Testis (tissue), 2 donors: ENCODE data around the gene PKNOX2.

Experiments
- CTCF ChIP-seq, 3 experiments: fragments of 450-650 bp in 2 of 3; fragments of 200-600 bp in 1 of 3; sonication (generic) in 1 of 3; IDR thresholded peaks; one replicate each; pipeline ENCODE4 v1.5.1; 2016 to 2019; ENCODE audit warnings: antibody characterized with exemption in 3 of 3, mild to moderate bottlenecking in 2 of 3, moderate library complexity in 1 of 3
- POLR2A ChIP-seq: fragments of 450-650 bp; IDR thresholded peaks from one replicate; pipeline ENCODE4 v1.6.1; 2017; ENCODE audit warnings: antibody characterized with exemption, mild to moderate bottlenecking, moderate library complexity

GRCh38 chr11:125300791-125301218 lies 136.3 kb downstream of the PKNOX2 start:
- TF ChIP-seq CTCF (IDR thresholded peaks at IDR 0.05) (no peak), POLR2A (no peak)
